ENCODE results near the gene AHRR.
"Not testable (repeated sequence)": the region's sequence is repeated elsewhere in the genome, so short reads cannot be mapped to it uniquely, and the experiment has no call there.

Gene AHRR

DNA sequence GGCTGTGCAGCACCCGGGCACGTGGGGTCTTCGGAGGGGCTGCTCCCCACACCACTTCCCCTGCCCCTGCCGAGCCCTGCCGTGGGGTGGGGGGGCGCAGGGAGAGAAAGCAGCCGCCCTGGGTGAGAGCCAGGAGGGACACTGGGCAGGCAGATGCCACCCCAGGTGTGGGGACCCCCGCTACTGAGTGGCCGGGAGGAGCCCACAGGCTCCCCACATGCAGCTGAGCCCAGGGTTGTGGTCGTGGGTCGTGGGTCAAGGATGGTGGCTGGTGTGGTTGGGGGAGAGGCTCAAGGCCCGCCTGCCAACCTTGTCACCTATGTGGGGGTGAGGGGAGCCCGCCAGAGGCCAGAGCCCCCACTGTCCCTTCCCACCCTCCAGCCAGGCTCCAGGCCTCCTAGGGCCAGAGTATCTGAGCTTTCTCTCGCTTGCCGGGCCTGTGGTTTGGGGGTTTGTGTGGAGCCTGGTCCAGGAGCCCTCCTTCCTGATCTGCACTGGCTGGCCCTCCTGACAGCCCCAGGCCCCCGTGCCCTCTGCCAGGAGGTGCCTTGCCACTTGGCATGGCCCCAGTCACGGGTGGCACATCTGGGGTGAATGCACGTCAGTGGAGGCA lies 157.0 kb downstream of the AHRR start:
- no peak for DNase-seq

DNA sequence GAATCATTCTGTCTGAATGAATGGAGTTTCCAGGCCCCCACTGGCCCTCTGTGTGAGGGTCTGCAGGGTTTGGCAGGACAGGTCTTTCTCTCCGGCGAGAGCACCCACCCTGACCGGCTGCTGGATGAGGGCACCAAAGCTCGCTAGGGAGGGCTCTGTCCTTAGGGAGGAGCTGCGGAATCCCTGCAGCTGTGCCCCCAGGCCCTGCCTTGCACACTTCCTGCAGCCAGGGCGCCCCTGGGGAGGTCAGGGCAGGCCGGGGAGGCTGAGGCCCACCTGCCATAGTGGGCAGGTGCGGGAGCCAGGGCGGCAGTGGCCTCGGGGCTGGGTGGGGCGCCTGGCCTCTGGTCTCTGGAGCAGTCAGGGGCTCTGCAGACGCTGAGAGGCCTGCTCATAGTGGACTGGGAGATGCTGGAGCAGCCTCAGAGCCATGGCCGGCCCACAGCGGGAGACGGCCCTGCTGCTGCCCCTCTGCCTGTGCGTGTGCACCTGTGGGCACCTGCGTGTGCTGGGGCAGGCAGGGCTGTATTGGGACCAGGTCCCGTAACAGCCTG lies 157.5 kb downstream of the AHRR start:
- no peak for DNase-seq

DNA sequence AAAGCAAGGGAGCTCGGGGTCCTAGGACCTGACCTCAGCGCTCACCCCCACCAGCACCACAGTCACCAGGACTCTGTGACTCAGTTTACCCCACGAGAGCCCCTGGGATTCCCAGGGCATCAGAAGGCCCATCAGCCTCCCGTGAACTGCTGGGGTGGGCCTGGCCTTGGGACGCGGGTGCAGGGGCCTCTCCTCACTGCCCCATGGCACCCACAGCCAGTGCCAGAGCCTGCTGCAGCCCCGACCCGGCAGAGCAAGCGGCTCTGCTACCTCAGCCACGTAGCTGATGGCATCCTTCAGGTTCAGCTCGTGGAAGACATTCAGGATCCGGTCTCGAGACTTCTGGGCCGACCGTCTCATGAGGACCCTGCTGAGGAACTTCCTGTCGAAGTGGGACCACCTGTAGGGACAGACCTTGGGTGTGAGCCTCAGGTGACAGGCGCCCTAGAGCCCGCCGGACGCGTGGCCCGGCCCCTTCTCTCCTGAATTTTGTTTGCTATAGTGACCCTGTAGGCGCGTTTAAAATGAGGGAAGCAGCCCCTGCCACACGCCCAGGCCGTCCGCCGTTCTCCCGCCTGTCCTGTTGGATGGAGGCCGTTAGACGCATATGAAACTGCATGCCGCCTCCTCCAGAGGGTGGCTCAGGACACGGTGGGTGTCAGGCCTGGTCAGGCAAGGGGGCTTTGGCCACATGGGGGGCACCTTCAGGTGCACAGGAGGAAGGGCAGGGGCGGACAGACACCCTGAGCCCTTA lies 158.2 kb downstream of the AHRR start:
- DNase-seq = no peak

DNA sequence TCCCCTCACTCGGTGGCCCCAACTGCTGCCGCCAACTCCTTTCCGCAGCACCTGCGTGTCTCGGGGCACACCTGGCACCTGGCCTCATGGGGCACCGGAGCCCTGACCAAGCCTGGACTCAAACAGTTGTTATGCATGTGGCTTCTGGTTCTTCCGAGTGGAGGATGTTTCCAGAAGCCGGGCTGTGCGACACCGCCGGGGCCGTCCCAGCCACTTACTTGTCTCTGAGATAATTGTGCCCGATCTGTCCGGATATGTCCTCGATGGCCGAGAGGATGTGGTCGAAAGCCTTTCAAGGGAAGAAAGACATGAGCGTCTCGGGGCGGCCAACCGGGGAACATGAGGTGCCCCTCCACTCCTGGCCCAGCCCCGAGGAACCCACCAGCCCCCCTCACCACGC lies 159.8 kb downstream of the AHRR start:
- no peak for DNase-seq

DNA sequence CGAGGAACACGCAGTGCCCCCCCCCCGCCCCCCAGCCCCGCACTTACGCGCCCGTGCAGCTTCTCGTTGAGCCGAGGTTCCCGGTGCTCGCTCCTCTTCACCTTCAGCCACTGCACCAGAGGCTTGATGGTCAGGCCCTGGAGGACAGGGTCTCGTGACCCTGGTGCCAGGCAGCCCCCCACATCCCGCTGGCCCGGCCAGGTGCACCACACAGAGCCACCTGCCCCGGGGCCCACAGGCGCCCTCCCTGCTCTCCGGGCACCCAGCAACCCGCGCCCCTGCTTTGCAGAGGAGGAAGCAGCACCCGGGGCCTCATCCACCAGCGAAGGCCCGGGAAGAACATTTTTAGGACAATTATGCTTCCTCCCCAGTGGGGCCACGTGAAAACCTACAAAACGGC lies 160.5 kb downstream of the AHRR start:
- DNase-seq = no peak

DNA sequence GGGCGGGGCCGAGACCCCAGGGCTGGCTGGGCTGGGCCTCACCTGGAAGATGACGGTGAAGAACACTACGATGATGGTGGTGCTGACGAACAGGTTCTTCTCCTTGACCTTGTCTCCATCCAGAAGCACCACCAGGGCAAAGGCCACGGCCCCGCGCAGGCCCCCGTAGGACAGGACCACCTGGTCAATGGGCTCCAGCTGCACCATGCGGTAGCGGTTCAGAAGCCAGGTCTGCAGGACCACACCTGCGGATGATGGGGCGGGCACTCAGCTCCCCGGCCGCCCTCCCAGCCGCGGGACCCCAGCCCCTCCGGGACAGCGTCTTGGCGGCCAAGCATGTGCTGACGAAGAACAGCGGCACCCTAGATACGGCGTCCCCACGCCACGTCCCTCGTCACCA lies 161.0 kb downstream of the AHRR start:
- DNase-seq = no peak

DNA sequence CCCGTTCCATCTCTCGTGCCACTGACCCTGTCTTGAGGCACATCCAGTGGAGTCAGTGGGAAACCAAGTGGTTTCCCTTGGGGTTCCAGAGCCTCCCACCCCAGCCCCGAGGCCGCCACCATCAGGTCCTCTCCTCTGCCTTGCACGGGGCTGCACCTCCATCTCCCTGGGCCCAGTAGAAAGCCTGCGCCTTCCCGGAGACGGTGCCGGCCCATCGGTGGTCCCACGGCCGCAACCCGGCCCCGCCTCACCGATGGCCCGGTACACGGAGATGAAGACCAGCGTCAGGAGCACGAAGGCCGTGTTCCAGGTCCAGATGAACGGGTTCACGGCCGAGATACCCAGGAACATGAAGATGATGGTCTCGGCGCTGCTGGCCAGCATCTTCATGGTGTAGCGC lies 161.5 kb downstream of the AHRR start:
- DNase-seq = no peak

DNA sequence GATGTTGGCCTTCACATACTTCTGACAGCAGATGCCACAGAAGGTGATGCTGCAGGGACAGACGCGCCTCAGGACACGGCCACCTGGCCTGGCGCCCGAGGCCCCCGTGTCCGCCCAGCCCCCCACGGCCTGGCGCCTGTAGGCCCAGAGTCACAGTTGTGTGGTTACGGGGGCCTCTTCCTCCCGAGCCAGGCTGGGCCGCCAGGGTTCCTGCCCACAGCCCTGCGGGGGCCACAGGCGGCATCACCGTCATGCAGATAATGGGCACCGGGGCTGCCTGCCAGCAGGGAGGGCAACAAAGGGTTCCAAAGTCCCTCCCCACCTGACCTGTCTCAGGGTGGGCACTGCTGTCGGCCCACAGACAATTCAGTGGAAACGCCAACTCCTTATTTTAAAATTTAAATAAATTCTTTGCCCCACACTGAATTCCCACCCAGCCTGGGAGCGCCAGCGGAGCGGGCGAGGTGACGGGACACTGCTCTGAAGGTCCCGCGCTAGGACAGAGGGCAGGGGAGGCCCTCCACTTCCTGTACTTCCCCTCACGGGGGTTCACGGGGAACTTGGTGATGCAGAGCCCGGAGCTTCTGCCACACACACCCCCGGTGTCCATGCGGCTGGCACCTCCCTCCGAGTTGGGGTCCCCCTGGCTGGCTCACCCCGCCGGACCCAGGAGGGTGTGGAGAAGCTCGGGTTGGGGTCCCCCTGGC lies 162.1 kb downstream of the AHRR start:
- no peak for DNase-seq

DNA sequence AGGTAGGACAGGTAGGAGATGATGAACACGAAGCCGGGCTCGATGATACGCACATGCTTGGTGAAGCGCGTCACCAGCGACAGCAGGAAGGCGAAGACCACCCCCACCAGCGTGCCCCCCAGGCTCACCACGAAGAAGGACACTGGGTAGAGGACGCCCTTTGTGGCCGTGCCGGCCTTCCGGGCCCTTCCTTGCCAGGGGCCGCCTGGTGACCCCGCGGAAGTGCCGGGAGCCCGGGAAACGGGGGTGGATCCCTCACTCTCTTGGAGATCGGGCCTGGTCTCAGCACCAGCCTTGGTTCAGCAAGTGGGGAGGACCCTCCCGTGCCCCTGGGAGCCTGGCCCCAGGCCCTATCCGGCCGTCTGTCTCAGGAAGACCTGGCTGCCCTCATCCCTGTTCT lies 163.0 kb downstream of the AHRR start:
- DNase-seq = no peak

DNA sequence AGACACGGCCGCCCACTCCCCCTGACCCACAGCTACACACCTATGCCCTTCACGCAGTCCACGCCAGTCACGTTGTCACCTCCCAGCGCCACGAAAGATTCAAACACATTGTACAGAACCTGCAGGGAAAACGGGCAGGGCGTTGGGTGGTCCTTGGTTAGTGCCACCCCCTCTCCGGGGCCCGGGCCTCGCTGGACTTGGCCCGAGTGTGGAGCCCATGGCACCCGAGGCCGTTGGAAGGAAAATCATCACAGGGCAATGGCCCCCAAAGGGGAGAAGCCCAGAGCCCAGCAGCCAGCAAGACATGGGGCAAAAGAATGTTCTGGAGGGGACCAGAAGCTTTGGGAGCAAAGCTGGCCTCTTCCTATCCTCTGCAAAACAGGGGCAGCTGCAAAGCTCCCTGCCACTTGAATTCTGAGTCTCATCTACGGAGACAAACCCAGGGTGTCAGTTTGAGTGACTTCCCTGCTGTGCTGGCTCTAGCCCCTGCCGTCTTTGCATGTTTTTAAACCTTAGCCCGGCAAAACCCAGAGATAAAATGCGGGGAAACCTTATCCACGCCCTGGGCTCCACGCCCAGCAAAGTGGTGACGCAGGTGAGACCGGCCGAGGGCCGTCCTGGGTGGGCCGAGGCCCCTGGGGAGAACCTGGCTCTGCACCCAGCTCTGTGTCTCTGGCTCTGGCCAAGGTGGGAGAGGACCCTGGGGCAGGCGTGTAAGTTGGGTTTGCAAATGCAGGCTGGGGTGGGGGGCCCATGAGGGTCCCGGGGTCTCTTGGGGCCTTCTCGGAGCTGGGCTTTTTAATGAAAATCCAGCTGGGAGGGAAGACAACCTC lies 163.8 kb downstream of the AHRR start:
- DNase-seq = no peak

DNA sequence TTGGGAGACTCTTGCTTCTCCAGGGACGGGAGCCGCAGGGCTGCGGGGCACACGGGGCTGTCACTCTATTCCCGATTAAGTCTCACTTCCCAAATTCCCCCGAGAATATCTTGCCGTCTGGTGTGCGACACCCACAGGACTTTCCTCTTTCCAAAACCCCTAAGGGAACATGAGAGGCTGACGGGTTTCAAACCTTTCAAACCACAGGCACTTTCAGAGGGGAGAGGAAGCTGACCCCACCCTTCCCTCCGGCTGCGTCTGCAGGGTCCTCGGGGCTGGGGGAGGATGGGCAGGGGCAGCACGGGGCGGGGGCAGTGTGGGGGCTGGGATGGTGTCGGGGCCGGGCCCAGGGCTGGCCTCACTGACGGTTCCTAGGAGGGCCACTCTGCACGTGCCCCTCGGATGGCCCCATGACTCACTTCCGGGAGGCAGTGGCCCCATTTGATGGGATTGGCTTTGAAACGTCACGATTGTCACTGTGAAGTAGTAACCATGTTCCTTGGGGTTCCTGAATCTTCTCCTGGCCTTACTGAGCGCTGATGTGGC lies 164.5 kb downstream of the AHRR start:
- no peak for DNase-seq

DNA sequence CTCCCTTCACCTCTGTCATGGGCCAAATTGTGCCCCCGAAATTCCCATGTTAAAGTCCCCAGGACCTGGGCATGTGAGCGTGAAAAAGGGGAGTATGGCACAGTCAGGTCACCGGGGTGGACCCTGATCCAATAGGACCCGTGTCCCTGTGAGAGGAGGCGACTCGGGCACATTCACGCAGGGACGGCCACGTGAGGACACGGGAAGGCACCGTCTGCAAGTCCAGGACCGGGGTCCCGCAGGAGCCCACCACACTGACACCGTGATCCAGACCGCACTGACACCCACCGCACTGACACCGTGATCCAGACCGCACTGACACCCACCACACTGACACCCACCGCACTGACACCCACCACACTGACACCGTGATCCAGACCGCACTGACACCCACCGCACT lies 165.1 kb downstream of the AHRR start:
- not testable (repeated sequence) for DNase-seq

Measured in GDM1 (cell line).